ENCODE data around the gene JPH3. TPM values are rescaled to one million over a fixed set of nuclear protein-coding genes. Genes with fewer than 3 reads are reported as not detected.

JPH3 gene
- total RNA-seq, 1 experiment from 2014 or later = 32.7 TPM

- H3K9me3 Mint-ChIP-seq = no peaks in the 10 kb centered on the region
- H3K27me3 Mint-ChIP-seq (ENCODE audit: low read depth) = no peaks in the 10 kb centered on the region; the same call in none of the 2 replicates
- Histone ChIP-seq H3K4me2 (ENCODE audit: insufficient read depth, insufficient read length, low read length) (no peak overlapping the region), H2BK120ac (ENCODE audit: low read depth, low read length, poor library complexity, severe bottlenecking) (no peak overlapping the region), H2AFZ (ENCODE audit: low read length) (no peak overlapping the region), H2BK20ac (ENCODE audit: low read depth, low read length, poor library complexity, severe bottlenecking) (no peak overlapping the region), H3K4ac (ENCODE audit: low read depth, low read length) (no peak overlapping the region), H3K23me2 (ENCODE audit: insufficient read length, low read depth, low read length, poor library complexity, severe bottlenecking) (no peaks in the 10 kb centered on the region), H3K56ac (ENCODE audit: insufficient read length, low read depth, low read length) (no peak overlapping the region), H4K8ac (replicated peaks; ENCODE audit: insufficient read length, low read depth, low read length) (no peak overlapping the region), H3K9me3 (ENCODE audit: control insufficient read depth, low read depth, low read length) (no peaks in the 10 kb centered on the region), H4K91ac (ENCODE audit: insufficient read length, low read depth, low read length) (no peak overlapping the region), H3K27me3 (ENCODE audit: insufficient read depth, low read length) (no peaks in the 10 kb centered on the region), H4K20me1 (ENCODE audit: control insufficient read depth, insufficient read depth, insufficient read length) (no peaks in the 10 kb centered on the region), H3K14ac (ENCODE audit: insufficient read depth, low read length) (no peak overlapping the region), H3K4me1 (ENCODE audit: insufficient read depth, low read length) (no peaks in the 10 kb centered on the region), H3K18ac (ENCODE audit: insufficient read length, low read depth, low read length) (no peak overlapping the region), H3K27ac (ENCODE audit: insufficient read length, low read depth, low read length) (no peak overlapping the region), H2AK5ac (ENCODE audit: insufficient read length, low read length) (no peak overlapping the region), H3K79me2 (ENCODE audit: insufficient read depth, low read length) (no peaks in the 10 kb centered on the region), H2BK5ac (ENCODE audit: insufficient read length, low read length) (no peak overlapping the region), H2BK15ac (ENCODE audit: low read depth, low read length) (no peak overlapping the region), H3K23ac (ENCODE audit: insufficient read length, low read depth, low read length) (no peak overlapping the region), H2BK12ac (ENCODE audit: insufficient read length, low read depth, low read length) (no peak overlapping the region), H3K9ac (ENCODE audit: extremely low read depth, insufficient read length, low read length) (no peak overlapping the region), H3K79me1 (ENCODE audit: insufficient read depth, low read depth, low read length, poor library complexity, severe bottlenecking) (no peaks in the 10 kb centered on the region), H4K5ac (ENCODE audit: insufficient read length, low read depth, low read length) (no peak overlapping the region), H3T11ph (ENCODE audit: low read length) (no peak overlapping the region)
- H3K36me3 Mint-ChIP-seq (ENCODE audit: insufficient read depth in 1 of 3, low read depth in 3 of 3) = peaks cover 16 to 65% (median 51%) of the 10 kb centered on the region in 3 experiments; a peak in 6 of 7 replicates
- H3K4me3 Mint-ChIP-seq = no peak overlapping the region
- TF ChIP-seq, protein P1, sequence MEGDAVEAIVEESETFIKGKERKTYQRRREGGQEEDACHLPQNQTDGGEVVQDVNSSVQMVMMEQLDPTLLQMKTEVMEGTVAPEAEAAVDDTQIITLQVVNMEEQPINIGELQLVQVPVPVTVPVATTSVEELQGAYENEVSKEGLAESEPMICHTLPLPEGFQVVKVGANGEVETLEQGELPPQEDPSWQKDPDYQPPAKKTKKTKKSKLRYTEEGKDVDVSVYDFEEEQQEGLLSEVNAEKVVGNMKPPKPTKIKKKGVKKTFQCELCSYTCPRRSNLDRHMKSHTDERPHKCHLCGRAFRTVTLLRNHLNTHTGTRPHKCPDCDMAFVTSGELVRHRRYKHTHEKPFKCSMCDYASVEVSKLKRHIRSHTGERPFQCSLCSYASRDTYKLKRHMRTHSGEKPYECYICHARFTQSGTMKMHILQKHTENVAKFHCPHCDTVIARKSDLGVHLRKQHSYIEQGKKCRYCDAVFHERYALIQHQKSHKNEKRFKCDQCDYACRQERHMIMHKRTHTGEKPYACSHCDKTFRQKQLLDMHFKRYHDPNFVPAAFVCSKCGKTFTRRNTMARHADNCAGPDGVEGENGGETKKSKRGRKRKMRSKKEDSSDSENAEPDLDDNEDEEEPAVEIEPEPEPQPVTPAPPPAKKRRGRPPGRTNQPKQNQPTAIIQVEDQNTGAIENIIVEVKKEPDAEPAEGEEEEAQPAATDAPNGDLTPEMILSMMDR (conservative IDR thresholded peaks at IDR 0.05) = no peak
- DNase-seq = no peak
- no CpG with 5 or more reads among the region's 29 CpGs for WGBS (ENCODE audit: extremely low coverage, insufficient read length, low lambda C conversion rate)
- 0 out of 7 replicates have a peak overlapping the region, but pooled peaks of 1 of the 3 experiments have one; percentile 68 for H3K27ac Mint-ChIP-seq
- H3K4me1 Mint-ChIP-seq = peaks cover 6 to 20% of the 10 kb centered on the region in 2 experiments
Observed at GRCh38 chr16:87703835-87704375, 101.6 kb downstream of the JPH3 start.

Data from H9 (cell line).